ENCODE data around the gene ADAMTS6.
A peak's percentile ranks its signal among the peaks of the same experiment; 100 is the strongest.

ADAMTS6 gene

DNA sequence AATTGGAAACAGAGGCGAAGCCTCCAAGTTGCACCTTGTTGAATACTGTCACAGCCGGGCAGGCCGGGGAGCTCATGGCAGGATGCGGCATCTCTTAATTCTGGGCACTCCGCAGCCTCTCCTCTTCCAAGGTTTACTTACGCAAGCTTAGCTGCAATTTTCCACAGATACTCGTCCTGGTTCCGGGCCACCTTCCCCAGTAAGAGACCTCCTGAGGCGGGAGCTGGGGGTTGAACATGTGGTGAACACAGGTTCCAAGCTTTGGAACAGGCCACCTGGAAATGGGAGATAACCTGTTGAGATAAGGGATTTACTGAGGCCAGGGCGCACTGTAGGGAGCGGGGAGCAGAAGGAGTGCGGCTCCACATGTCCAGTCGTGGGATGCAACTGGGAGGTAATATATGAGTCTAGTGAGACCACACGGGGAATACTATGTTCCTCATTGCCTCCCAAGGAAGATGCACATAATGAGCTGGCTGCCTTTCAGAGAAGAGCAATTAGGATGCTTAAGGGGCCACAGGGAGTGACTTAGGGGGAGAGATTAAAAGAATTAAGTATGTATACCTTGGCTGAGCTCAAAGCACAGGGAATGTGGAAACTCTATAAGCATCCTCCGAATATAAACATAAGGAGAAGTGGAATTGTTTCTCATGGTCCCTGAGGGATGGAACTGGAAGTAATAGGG is 377.8 kb downstream of the ADAMTS6 start:
- no peak for DNase-seq

GRCh38 chr5:65102976-65103711 is 378.6 kb downstream of the ADAMTS6 start:
- no peak for DNase-seq

DNA sequence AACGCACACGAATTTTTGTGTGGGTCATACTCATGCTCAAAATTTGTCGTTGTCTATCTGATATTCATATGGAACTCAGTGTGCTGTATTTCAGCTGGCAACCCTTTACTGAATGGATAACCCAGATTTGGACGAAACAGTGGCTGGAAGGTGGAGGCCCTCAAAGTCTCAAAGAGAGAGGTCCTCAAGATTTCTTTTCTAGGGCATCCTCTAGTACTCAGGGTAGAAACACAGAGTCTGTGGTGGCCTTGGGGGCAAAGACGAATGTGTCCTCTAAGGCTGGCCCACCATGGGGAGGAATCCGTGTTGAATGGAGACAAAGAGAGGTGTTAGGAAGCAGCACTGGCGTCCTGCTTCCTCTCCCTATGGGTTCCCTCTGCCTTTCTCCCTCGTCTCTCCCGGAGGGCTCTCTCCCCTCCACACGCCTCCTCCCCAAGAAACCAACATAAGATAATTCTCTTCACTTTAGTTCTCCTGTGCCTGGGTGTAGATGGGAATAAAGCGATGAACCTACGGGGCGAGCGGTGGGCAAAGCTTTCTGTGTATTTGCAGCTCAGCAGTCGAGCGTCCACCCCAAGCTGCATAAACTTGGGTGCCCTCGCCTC is 379.2 kb downstream of the ADAMTS6 start:
- no peak for DNase-seq

DNA sequence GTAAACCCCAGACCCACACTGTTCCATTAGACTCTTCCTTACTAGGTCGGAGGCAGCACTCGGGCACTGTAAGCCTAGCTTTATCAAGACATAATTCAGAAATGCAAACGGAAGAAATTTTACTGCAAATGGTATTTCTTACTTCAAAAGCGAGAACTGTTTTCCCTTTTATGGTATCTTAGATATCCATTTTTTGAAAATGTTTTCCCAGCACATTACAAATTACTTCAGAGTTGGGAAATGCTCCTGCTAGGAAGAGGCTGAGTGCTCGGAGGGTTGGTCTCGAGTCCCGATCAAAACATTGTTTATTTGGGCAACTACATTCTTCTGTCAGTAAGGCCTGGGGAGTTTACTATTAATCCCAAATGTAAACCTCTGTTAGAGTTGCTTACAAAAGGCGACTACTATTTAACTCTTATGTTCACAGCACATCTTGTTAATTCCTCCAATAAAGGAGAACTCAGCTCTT is 380.1 kb downstream of the ADAMTS6 start:
- peak; percentile 75 for DNase-seq

GRCh38 chr5:65100911-65101631 is 380.6 kb downstream of the ADAMTS6 start:
- DNase-seq, result peak; percentile 92

All from fibroblast of skin of scalp (primary cell).